Brain microvascular endothelial cell (primary cell): ENCODE measurements around the gene DPYD.

Experiments used
- DNase-seq: peaks from one replicate; pipeline ENCODE4 v3.0.0-alpha.2; 2020
- H3K27ac ChIP-seq: fragments of 250-450 bp; sonication (Bioruptor Pico); 2 replicates; pipeline ENCODE4 v1.5.1; 2020; ENCODE audit warnings: mild to moderate bottlenecking, moderate library complexity
- H3K27me3 ChIP-seq: fragments of 250-450 bp; sonication (Bioruptor Pico); replicated peaks from 2 replicates; pipeline ENCODE4 v1.5.1; 2020; ENCODE audit warnings: mild to moderate bottlenecking
- H3K36me3 ChIP-seq: fragments of 250-450 bp; sonication (Bioruptor Pico); replicated peaks from 2 replicates; pipeline ENCODE4 v1.5.1; 2020; ENCODE audit warnings: mild to moderate bottlenecking
- H3K4me3 ChIP-seq: 2 replicates; pipeline ENCODE4 v1.5.1; 2011; ENCODE audit warnings: low read depth, mild to moderate bottlenecking, control low read depth, low read length, moderate library complexity
- CTCF ChIP-seq: IDR thresholded peaks from 2 replicates; pipeline ENCODE4 v1.5.1; 2011; ENCODE audit warnings: low read depth, mild to moderate bottlenecking, moderate library complexity, low read length, control low read depth, inconsistent platforms; ENCODE audit errors: missing control alignments
- in situ Hi-C: cut with HindIII; loops from 2 replicates; pipeline ENCODE4 v1.10.0; 2017; ENCODE audit warnings: low sequenced_read_pairs, low pct_ligation_motif_present

The DPYD gene

GRCh38 chr1:97210307-97210706, 710.5 kb downstream of the DPYD start:
- no peak for DNase-seq
- no peak overlapping the region for H3K27ac ChIP-seq
- TF ChIP-seq CTCF, result no peak
- in situ Hi-C loops, result no loop called here
- no peak overlapping the region for H3K4me3 ChIP-seq
- H3K27me3 ChIP-seq, result no peaks in the 10 kb centered on the region
- no peaks in the 10 kb centered on the region for H3K36me3 ChIP-seq

- TF ChIP-seq CTCF, result no peak
- H3K27ac ChIP-seq, result no peak overlapping the region
- H3K4me3 ChIP-seq, result no peak overlapping the region
- H3K36me3 ChIP-seq, result no peaks in the 10 kb centered on the region
- in situ Hi-C loops, result no loop called here
- no peaks in the 10 kb centered on the region for H3K27me3 ChIP-seq
- no peak for DNase-seq
Observed at GRCh38 chr1:97209381-97209957, 711.4 kb downstream of the DPYD start.

GRCh38 chr1:97207868-97208267, 713.0 kb downstream of the DPYD start:
- no peak overlapping the region for H3K4me3 ChIP-seq
- no peak overlapping the region for H3K27ac ChIP-seq
- TF ChIP-seq CTCF, result no peak
- in situ Hi-C loops, result no loop called here
- DNase-seq, result no peak
- no peaks in the 10 kb centered on the region for H3K36me3 ChIP-seq
- no peaks in the 10 kb centered on the region for H3K27me3 ChIP-seq

- DNase-seq, result no peak
- Histone ChIP-seq H3K27me3 (no peaks in the 10 kb centered on the region), H3K4me3 (no peak overlapping the region), H3K27ac (no peak overlapping the region), H3K36me3 (no peaks in the 10 kb centered on the region)
- in situ Hi-C loops, result no loop called here
- no peak for TF ChIP-seq CTCF
Observed at GRCh38 chr1:97204468-97204867, 716.4 kb downstream of the DPYD start.

- no peak for TF ChIP-seq CTCF
- in situ Hi-C loops, result no loop called here
- H3K27ac ChIP-seq, result no peak overlapping the region
- DNase-seq, result no peak
- no peak overlapping the region for H3K4me3 ChIP-seq
- no peaks in the 10 kb centered on the region for H3K27me3 ChIP-seq
- no peaks in the 10 kb centered on the region for H3K36me3 ChIP-seq
Observed at GRCh38 chr1:97202481-97203380, 718.1 kb downstream of the DPYD start.
